GM13976 (cell line): ENCODE results near the gene TMOD2.

Experiments used
- DNase-seq: peaks from one replicate; pipeline ENCODE4 v3.0.0; 2012; ENCODE audit warnings: low spot score
- in situ Hi-C: fragments of 300-500 bp; cut with MboI; formaldehyde crosslinking; loops from one replicate; pipeline ENCODE4 v1.12.0; 2022; ENCODE audit warnings: low sequenced_read_pairs, mixed read lengths, inconsistent platforms; ENCODE audit not compliant: unreplicated experiment
- TF ChIP-seq, protein P1 (sequence below): IDR thresholded peaks from 2 replicates; pipeline ENCODE4 v1.5.1; 2012; ENCODE audit warnings: borderline replicate concordance, mild to moderate bottlenecking; ENCODE audit not compliant: insufficient read depth; ENCODE audit errors: extremely low read depth, missing control alignments, control extremely low read depth

Gene TMOD2

DNA sequence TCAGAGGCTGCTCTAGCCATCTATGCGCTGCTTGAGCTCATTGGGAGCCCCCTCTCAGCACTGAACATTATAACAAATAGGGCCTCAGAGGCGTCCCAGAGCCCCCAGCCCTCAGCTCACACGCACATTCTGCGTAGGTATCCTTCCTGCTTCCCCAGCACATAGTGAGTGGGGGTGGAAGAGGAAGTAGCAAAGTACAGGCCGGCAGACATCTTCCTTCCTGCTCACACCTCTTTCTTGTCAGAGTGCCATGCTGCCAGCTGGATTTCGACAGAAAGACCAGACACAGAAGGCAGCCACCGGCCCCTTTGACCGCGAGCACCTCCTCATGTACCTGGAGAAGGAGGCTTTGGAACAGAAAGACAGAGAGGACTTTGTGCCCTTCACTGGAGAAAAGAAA, 16.6 kb downstream of the TMOD2 start:
- in situ Hi-C loops = no loop called here
- TF ChIP-seq, protein P1, sequence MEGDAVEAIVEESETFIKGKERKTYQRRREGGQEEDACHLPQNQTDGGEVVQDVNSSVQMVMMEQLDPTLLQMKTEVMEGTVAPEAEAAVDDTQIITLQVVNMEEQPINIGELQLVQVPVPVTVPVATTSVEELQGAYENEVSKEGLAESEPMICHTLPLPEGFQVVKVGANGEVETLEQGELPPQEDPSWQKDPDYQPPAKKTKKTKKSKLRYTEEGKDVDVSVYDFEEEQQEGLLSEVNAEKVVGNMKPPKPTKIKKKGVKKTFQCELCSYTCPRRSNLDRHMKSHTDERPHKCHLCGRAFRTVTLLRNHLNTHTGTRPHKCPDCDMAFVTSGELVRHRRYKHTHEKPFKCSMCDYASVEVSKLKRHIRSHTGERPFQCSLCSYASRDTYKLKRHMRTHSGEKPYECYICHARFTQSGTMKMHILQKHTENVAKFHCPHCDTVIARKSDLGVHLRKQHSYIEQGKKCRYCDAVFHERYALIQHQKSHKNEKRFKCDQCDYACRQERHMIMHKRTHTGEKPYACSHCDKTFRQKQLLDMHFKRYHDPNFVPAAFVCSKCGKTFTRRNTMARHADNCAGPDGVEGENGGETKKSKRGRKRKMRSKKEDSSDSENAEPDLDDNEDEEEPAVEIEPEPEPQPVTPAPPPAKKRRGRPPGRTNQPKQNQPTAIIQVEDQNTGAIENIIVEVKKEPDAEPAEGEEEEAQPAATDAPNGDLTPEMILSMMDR = no peak
- DNase-seq = no peak

DNA sequence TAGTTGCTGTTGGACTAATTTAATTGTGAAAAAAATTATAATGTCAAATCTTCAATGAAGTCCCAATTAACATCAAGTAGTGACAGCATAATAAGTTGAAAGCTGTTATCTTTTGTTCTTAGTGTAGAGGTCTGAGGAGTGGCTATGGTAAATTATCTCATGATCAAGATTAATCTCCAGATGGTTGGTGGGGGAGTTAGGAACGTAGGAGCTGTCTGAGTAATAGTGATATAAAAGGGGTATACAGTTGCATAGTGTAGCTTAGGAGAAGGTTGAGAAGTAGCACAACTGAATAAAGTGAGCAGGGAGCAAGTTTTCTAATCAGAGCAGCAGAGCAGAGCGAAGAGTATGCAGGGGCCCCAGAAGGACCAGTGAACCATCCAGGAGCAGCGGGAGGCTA, 19.5 kb downstream of the TMOD2 start:
- in situ Hi-C loops = no loop called here
- TF ChIP-seq, protein P1 = no peak
- DNase-seq = no peak

DNA sequence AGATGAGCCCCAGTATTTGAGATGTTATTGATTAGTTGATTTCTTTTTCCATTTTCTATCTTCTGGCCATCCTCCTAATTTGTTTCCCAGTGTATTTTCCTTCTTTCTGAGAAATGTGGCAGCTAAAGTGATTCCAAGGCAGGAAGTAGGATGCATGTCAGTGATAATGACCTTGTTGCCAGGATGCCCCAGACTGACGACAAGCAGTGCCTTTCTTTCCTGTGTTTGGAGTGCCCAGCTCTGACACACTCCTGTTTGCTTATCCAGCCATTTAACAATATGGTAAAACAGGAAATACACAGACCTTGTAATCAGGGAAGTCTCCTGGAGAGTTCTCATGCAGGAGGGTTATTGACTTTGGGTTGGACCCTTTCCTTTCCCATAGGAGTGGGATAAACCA, 20.4 kb downstream of the TMOD2 start:
- no peak for DNase-seq
- TF ChIP-seq, protein P1 = no peak
- in situ Hi-C loops = no loop called here

DNA sequence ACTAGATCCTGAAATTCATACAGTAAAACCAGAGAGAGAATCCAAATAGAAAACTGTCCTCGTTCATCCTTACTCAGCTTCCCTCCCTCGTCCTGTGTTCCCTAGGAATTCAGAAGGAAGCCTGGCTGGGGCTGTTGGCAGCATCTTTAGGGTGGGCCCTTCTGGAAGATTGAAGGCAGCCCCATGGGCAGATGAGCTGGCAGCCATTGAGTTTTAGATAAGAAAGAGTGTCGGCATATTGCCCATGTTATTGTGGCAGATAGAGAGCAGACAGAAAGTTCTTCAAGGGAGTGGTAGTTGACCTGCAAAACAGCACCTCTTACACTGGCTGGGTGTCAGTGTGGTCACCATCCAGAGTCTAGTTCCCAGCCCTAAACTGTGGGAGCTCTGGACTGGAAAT, 23.5 kb downstream of the TMOD2 start:
- in situ Hi-C loops = no loop called here
- TF ChIP-seq, protein P1 = no peak
- no peak for DNase-seq

DNA sequence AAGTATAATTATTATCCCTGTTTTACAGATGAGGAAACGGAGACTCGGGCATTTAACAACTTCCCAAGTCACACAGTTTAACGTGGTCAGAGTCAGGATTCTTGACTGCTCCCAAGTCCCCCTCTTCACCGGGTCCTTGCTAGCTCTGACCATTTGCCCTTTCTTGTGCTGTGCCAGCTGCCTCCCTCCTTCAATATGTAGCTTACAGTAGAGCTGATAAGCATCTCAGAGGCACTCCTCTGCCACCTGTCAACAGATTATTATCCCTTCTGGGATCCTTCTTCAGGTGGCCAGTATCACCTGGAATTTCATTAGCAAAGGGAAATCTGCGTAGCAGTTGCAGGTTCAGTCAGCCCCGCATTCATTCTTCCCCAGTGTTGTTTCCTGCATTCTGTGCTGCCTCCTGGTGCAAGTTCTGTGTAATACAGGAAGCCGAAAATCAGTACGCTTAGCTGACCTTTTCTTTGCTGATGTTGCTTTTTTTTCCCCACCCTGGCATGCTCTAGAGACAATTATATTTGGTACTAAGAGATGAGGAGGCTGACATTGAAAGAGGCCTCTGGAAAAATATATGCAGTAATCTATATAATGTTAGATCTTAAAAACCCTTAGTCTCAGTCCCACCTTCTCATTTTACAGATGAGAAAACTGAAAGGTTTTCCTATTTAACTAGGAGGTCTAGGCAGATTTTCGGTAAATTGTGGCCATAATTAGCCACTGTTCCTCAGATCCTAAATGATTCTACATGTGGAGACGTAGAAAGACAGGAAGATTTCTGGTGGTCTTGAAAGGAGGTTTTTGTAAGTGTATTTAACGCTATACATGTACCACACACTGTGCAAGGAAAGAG, 24.8 kb downstream of the TMOD2 start:
- peak; percentile 53 for DNase-seq
- in situ Hi-C loops = no loop called here
- TF ChIP-seq, protein P1 = peak; percentile 56

DNA sequence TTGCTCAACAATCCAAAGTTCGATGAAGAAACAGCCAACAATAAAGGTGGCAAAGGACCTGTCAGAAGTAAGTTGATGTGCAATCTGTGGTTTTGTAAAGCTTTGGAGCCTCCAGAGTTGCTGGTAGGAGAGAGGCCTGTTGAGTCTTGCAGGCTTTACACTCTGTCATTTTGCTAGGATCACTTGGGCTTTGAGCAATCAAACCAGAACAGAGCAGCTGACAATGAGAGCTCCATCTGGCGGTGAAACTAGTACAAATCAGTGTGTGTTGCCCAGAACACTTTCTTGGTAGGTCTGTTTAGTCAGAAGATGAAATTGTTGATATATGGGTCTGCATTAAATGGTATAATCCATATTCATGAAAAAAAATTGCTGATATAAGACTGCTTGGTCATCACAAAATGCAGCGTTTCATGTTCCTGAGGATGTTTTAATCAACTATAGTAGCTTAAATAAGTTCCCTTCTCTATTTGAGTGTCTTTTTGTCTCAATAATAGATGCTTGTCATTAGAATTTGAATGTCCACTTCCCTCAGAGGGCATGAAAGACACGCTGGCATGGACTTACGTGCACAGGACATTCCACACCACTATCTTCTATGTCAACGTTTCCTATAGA, 25.7 kb downstream of the TMOD2 start:
- TF ChIP-seq, protein P1 = peak; percentile 68
- in situ Hi-C loops = no loop called here

More for the DNA sequence above, 25.7 kb downstream of the TMOD2 start:
- DNase-seq = peak; percentile 75
